Middle frontal gyrus (tissue), 1 donor: ENCODE results near the gene SCAND1.

Experiments
- DNase-seq: peaks from one replicate; pipeline ENCODE4 v3.0.0-alpha.2; 2015; ENCODE audit warnings: low spot score; ENCODE audit errors: extremely low spot score

Gene SCAND1

DNA sequence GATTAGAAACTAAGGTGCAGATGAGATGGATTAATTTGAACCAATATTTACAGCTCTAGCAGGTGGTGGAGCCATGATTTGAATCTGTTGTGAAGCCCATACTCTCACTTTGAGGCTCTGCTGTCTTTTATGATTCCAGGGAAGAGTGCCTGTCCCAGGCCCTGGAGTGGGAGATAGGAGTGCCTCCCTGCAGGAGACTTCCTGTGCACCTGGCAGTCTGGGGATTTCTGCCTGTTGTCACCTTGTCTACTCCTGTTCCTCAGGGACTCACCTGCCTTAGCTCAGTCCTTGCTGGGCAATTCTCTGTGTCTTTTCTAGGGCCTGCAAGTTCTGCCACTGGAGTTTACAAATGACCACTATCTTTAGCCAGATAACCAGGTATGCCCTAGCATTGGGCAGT is 46.3 kb downstream of the SCAND1 start:
- no peak for DNase-seq

DNA sequence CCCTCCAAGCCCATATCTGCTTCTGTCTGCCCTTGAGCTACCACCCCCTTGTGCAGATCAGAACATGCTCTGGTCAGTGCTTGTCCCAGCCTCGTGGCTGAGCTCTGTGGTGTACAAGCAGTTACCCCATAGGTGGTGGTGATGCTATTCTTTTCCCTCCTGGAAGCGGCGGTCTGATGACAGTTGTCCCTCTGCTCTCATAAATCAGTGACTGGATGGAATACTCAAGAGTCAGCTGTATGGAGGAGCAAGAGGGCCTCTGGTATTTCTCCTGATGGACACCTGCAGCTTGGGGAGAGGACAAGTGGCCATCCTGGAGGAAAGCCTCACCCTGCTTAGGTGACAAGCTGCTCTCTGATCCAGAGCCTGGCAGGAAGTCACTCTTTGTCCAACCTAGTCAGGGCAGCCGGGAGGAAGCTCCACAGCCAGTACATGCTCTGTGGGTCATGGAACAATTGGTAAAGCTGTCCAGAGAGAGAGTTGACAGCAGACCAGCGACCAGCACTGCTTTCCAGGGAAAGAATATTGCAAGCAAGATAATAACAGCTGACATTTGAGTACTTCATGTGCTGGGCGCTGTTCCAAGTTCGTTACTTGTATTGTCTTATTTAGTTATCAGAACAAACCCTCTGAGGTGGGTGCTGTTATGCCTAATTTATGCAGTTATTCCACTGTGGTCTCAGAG is 47.1 kb downstream of the SCAND1 start:
- no peak for DNase-seq

DNA sequence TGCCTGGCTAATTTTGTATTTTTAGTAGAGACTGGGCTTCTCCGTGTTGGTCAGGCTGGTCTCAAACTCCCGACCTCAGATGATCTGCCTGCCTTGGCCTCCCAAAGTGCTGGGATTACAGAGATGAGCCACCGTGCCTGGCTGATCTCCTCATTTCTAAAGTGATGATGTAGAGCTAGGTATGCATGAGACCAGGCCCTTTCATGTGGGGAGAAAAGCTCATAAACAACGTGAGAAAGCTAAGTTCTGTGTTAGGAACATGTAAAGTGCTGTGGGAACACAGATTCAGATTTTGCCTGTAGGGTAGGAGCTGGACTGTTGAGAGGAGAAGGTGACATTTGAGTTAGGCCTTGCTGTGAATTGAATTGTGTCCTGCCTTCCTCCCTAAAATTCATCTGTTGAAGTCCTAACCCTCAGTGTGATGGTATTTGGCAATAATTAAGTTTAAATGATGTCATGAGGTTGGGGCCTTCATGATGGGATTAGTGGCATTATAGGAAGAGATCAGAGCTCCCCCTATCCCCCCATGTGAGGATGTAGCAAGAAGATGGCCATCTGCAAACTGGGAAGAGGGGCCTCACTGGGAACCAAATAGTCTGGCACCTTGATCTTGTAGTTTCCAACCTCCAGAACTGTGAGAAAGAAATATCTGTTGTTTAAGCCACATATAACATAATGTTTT is 49.2 kb downstream of the SCAND1 start:
- no peak for DNase-seq

DNA sequence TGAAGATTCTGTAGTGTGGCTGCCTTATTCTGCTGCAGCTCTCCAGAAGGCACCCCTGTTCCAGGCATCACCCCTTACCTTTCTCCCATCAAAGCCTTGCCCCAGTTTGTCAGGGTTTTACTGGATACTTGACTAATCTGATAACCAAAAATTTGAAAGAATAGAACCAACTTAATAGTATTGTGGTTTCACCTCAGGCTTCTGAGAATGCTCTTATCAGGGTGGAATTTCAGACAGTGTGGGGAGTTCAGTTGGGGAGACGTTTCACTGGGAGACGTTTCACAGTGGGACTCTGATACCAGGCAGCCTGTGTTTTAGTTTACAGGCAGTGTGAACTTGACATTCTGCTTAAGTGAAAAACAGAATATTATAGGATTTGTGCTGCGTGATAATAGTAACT is 50.5 kb downstream of the SCAND1 start:
- DNase-seq: no peak
